ENCODE measurements around the gene NSD1. TPM values are rescaled to one million over a fixed set of nuclear protein-coding genes. Genes with fewer than 3 reads are reported as not detected.
A peak's percentile ranks its signal among the peaks of the same experiment; 100 is the strongest.
"Not testable (repeated sequence)": the region's sequence is repeated elsewhere in the genome, so short reads cannot be mapped to it uniquely, and the experiment has no call there.

The NSD1 gene
- total RNA-seq, 1 donor from 2014 or later, result 103 TPM

DNA sequence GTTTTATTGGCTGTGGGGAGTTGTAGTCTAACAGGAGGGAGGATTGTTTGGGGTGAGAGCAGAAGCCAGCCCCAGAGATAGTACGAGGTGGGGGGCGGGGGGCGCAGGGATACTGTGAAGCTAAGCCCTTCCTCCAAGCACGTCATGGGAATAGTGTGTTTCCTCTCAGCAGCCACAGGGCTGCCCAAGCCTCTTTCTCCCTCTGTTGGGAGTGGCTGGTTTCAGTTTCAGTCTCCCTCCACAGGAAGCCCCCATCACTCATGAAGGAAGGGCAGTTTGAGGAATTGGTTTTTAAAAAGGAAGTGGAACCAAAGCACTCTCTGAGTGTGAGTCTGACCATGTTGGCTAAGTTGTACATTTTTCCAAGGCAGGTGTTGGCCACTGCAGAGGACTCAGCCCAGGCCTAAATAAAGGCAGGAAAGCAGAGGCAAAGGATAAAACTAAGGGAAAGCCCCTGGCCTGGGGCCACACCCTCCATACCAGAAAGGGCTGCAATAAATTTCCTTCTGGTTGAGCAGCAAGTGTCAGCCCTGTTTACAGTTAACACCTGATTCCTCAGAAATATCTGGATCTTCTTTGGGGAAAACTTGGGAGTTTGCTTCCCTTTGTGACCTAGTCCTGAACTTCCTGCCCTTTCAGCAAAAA, 166.8 kb downstream of the NSD1 start:
- Mint-ChIP-seq H3K4me1 (ENCODE audit: low read depth) (peaks cover 63% of the 10 kb centered on the region), H3K4me3 (ENCODE audit: low read depth) (peak overlapping the region; percentile 64), H3K9me3 (no peaks in the 10 kb centered on the region), H3K27me3 (ENCODE audit: low read depth) (no peaks in the 10 kb centered on the region), H3K36me3 (ENCODE audit: low read depth) (peaks cover 56% of the 10 kb centered on the region), H3K27ac (peak overlapping the region; percentile 88)
- intact Hi-C loops (cut with micrococcal nuclease), result loop anchor here (5.0 kb wide), 2 partner anchors 168 to 293 kb away; partner anchors contain the start of genes NSD1 and UIMC1
- peak; percentile 68 for DNase-seq (ENCODE audit: low spot score)

DNA sequence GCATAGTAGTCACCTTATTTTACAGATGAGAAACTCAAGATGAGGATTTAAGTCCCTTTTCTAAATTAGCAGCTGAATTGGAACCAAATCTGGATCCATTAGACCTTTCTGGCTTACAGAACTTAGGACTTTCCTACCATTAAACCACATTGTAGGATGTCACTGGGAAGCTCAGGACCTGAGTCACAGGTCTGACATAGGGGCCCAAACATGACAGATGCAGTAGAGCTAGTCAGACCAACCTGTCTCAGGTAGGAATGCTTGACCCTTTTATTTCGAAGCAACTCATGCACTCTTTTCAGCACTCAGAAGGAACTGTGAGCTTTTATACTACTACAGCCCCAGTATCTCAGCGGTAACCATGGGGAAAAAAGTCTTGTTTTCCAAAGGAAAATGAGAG, 167.4 kb downstream of the NSD1 start:
- Mint-ChIP-seq H3K9me3 (no peaks in the 10 kb centered on the region), H3K27me3 (ENCODE audit: low read depth) (no peaks in the 10 kb centered on the region), H3K4me1 (ENCODE audit: low read depth) (peaks cover 63% of the 10 kb centered on the region), H3K27ac (peak overlapping the region; percentile 88), H3K4me3 (ENCODE audit: low read depth) (peak overlapping the region; percentile 64), H3K36me3 (ENCODE audit: low read depth) (peaks cover 56% of the 10 kb centered on the region)
- no peak for DNase-seq (ENCODE audit: low spot score)
- intact Hi-C loops (cut with micrococcal nuclease), result loop anchor here (5.0 kb wide), 2 partner anchors 169 to 294 kb away; partner anchors contain the start of genes NSD1 and UIMC1

DNA sequence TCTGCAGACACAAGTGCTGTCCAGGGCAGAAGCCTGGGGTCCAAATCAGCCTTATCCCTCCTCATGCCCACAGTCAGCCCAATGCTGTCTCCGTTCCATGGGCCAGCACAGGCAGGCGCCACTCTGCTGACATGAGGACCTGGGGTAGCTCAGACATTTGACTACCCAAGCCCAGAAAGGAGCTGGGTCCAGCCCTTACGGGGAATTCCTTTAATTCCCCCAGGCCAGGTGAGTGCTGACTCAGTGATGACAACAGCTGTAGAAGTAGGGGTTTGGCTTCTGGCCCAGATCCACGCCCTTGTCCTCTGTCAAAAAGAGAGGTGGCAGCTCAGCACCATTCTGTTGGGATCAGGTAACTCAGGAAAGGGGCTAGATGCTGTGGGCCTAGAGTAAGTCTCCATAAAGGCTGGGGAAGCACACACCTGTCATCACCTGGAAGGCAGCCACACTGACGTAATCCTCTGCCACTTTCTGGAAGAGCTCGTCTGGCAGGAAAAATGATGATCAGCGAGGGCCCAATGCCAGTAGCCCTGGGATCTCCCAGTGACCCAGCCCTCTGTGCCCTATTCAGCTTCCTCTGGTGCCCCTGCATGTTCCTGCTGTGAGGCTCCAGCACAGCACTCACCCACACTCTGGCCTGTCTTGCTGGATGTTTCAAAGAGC, 168.1 kb downstream of the NSD1 start:
- no peak overlapping the region for H3K27ac Mint-ChIP-seq
- intact Hi-C loops (cut with micrococcal nuclease), result loop anchor here (5.0 kb wide), 2 partner anchors 169 to 294 kb away; partner anchors contain the start of genes NSD1 and UIMC1
- no peaks in the 10 kb centered on the region for H3K27me3 Mint-ChIP-seq (ENCODE audit: low read depth)
- H3K4me1 Mint-ChIP-seq (ENCODE audit: low read depth), result peaks cover 58% of the 10 kb centered on the region
- peaks cover 57% of the 10 kb centered on the region for H3K36me3 Mint-ChIP-seq (ENCODE audit: low read depth)
- no peaks in the 10 kb centered on the region for H3K9me3 Mint-ChIP-seq
- no peak for DNase-seq (ENCODE audit: low spot score)
- H3K4me3 Mint-ChIP-seq (ENCODE audit: low read depth), result peak overlapping the region; percentile 97

DNA sequence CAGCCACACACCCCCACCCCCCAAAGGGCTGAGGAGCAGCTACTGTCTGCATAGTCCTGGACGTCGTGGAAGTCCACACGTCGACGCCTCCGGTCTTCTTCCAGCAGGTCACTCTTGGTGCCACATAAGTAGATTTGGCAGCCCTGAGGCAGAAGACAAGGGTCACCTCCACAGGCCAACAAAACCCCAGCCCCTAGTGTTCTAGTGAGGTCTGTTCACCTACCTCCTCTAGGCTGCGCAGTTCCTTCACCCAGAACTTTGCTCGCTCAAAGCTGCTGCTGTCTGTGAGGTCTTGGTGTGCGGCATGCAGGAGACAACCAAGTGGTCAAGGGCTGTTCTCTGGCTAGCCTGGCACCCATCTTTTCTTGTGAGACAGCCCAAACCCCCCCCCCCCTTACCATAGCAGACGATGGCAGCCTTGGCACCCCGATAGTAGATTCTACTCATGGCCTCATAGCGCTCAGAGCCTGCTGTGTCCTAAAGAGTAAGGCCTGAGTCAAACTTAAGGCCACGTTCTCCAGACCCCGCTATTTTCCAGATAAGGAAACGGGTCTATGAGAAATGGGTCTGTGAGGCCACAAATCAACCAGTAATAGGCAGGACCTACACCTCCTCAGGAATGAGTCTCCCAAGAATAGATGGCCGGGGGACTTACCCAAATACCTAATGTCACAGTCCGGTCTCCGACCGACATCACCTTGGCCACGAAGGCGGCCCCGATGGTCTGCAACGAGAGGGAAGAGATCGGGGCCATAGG, 169.0 kb downstream of the NSD1 start:
- Mint-ChIP-seq H3K27me3 (ENCODE audit: low read depth) (no peaks in the 10 kb centered on the region), H3K4me3 (ENCODE audit: low read depth) (peak overlapping the region; percentile 97), H3K27ac (peak overlapping the region; percentile 69), H3K36me3 (ENCODE audit: low read depth) (peaks cover 56% of the 10 kb centered on the region), H3K4me1 (ENCODE audit: low read depth) (peaks cover 56% of the 10 kb centered on the region), H3K9me3 (no peaks in the 10 kb centered on the region)
- DNase-seq (ENCODE audit: low spot score), result no peak
- intact Hi-C loops (cut with micrococcal nuclease), result loop anchor here (1.0 to 5.0 kb wide), 3 partner anchors 10 to 295 kb away; partner anchors contain the start of genes NSD1 and UIMC1

DNA sequence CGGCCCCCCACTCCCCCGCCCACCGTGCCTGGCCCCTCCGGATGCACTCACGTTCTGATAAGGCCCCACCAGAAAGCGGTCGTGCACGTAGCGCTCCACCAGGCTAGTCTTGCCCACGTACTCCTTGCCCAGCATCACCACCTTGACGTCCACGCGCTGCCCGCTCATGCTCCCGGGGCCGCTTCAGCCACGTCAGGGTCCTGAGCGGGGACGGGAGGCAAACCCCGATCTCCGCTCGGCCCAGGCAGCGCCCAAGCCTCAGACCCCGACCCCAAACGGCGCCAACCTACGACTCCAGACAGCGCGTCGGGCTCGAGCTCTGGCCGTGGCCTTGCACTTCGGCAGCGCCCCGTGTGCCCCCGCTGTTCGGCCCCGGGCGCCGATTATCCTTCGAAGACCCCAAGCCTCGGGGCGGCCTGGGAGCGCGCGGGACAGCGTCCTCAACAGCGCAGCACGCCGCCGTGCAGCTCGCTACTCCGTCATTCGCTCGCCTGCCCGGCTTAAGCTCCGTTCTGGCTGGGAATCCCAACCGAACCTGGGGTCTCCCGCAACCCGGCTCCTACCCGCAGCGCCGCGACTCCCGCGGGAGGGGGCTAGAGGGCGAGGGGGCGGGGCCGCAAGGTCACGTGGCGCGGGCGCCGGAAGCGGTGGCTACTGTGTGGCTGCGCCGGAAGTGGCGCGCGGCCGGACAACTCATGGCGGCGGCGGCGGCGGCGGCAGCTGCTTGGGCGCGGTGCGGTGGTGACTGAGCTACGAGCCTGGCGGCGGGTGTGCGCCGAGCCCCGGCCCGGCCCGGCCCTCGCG, 169.8 kb downstream of the NSD1 start, which contains the start of the genes PRELID1 and RAB24:
Gene PRELID1 (plus strand): TSS at position 679 of the 804 bp plus-strand sequence. CDS start 187 bp downstream, outside the sequence.
Gene RAB24 (minus strand): TSS at position 599 of the 804 bp plus-strand sequence. CDS start 431 bp downstream, at position 168.
- H3K4me3 Mint-ChIP-seq (ENCODE audit: low read depth), result peak within 1 kb of the TSS; percentile 97
- peaks cover 56% of the 10 kb centered on the region for H3K4me1 Mint-ChIP-seq (ENCODE audit: low read depth)
- no peaks in the 10 kb centered on the region for H3K27me3 Mint-ChIP-seq (ENCODE audit: low read depth)
- peak; percentile 86 for DNase-seq (ENCODE audit: low spot score)
- intact Hi-C loops (cut with micrococcal nuclease), result loop anchor here (1.0 to 5.0 kb wide), 3 partner anchors 9 to 296 kb away; partner anchors contain the start of genes NSD1 and UIMC1
- peaks cover 53% of the 10 kb centered on the region for H3K36me3 Mint-ChIP-seq (ENCODE audit: low read depth)
- H3K9me3 Mint-ChIP-seq, result no peaks in the 10 kb centered on the region
- H3K27ac Mint-ChIP-seq, result peak within 1 kb of the TSS; percentile 87

DNA sequence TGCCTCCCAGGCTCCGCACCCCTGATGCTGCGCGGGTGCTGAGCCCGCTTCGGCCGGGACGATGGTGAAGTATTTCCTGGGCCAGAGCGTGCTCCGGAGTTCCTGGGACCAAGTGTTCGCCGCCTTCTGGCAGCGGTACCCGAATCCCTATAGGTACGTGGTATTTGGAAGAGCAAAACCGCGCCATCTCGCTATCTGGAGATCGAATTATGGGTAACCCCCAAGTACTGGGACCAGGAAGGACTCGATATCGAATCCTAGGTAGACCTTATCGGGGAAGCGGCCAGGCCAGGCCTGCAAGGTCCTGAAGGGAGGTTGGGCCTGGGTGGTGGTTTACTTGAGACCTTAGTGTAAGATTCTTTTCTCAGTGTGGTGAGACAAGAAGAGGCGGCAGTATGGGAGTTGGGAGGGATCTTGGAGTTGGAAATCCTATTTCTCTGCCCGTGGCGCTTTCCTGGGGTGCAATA, 170.4 kb downstream of the NSD1 start:
- Mint-ChIP-seq H3K9me3 (no peaks in the 10 kb centered on the region), H3K27me3 (ENCODE audit: low read depth) (no peaks in the 10 kb centered on the region), H3K4me3 (ENCODE audit: low read depth) (peak overlapping the region; percentile 97), H3K4me1 (ENCODE audit: low read depth) (peaks cover 57% of the 10 kb centered on the region), H3K36me3 (ENCODE audit: low read depth) (peaks cover 58% of the 10 kb centered on the region), H3K27ac (peak overlapping the region; percentile 87)
- intact Hi-C loops (cut with micrococcal nuclease), result loop anchor here (1.0 to 5.0 kb wide), 3 partner anchors 8 to 297 kb away; partner anchors contain the start of genes NSD1 and UIMC1
- no peak for DNase-seq (ENCODE audit: low spot score)

DNA sequence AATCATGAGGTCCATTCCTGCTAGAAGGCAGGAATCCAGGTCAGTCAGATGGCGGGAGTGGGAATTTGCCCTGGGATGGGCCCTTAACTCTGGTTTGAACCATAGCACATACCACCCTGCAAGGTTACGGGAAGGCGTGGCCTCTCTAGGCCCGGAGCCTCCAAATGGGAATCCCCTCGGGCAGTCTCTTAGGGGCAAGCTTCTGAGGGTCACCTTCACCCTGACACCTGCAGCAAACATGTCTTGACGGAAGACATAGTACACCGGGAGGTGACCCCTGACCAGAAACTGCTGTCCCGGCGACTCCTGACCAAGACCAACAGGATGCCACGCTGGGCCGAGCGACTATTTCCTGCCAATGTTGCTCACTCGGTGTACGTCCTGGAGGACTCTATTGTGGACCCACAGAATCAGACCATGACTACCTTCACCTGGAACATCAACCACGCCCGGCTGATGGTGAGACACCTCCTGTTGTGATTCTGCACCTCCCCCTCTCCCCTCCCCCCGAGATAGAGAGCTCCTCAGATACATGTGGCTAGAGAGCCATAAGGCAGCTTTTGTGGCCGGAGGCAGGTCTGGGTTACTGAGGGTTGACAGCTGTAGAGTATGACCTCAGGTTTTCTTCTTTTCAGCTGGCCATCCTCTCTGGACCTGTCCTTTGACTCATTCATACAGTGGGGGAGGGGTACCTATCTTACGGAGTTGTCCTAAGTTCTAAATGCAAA, 171.0 kb downstream of the NSD1 start:
- intact Hi-C loops (cut with micrococcal nuclease), result loop anchor here (5.0 kb wide), 2 partner anchors 172 to 297 kb away; partner anchors contain the start of genes NSD1 and UIMC1
- H3K4me3 Mint-ChIP-seq (ENCODE audit: low read depth), result peak overlapping the region; percentile 97
- peak overlapping the region; percentile 87 for H3K27ac Mint-ChIP-seq
- peaks cover 64% of the 10 kb centered on the region for H3K36me3 Mint-ChIP-seq (ENCODE audit: low read depth)
- H3K4me1 Mint-ChIP-seq (ENCODE audit: low read depth), result peaks cover 57% of the 10 kb centered on the region
- H3K9me3 Mint-ChIP-seq, result no peaks in the 10 kb centered on the region
- H3K27me3 Mint-ChIP-seq (ENCODE audit: low read depth), result no peaks in the 10 kb centered on the region
- DNase-seq (ENCODE audit: low spot score), result no peak

DNA sequence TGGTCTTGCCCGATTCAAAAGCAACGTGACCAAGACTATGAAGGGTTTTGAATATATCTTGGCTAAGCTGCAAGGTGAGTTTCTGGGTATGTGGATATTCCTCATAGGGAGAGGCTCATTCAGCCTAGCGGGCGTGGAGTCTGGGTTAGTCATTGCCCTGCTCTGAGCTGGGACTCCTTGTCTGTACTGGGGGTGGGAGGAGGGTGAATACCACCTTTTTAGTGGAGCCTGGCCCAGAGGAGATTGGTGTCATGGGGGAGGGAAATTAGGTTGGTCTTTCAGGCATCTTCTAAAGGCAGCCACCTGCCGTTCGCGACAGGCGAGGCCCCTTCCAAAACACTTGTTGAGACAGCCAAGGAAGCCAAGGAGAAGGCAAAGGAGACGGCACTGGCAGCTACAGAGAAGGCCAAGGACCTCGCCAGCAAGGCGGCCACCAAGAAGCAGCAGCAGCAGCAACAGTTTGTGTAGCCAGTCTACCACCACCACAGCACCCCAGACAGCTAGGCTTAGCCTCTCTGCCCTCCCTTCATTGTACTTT, 172.6 kb downstream of the NSD1 start:
- peak overlapping the region; percentile 33 for H3K27ac Mint-ChIP-seq
- H3K4me1 Mint-ChIP-seq (ENCODE audit: low read depth), result peaks cover 55% of the 10 kb centered on the region
- intact Hi-C loops (cut with micrococcal nuclease); DNase-seq (ENCODE audit: low spot score); H3K27me3 Mint-ChIP-seq (ENCODE audit: low read depth); H3K9me3 Mint-ChIP-seq: not testable (repeated sequence)
- H3K4me3 Mint-ChIP-seq (ENCODE audit: low read depth), result peak overlapping the region; percentile 38
- H3K36me3 Mint-ChIP-seq (ENCODE audit: low read depth), result peaks cover 60% of the 10 kb centered on the region

DNA sequence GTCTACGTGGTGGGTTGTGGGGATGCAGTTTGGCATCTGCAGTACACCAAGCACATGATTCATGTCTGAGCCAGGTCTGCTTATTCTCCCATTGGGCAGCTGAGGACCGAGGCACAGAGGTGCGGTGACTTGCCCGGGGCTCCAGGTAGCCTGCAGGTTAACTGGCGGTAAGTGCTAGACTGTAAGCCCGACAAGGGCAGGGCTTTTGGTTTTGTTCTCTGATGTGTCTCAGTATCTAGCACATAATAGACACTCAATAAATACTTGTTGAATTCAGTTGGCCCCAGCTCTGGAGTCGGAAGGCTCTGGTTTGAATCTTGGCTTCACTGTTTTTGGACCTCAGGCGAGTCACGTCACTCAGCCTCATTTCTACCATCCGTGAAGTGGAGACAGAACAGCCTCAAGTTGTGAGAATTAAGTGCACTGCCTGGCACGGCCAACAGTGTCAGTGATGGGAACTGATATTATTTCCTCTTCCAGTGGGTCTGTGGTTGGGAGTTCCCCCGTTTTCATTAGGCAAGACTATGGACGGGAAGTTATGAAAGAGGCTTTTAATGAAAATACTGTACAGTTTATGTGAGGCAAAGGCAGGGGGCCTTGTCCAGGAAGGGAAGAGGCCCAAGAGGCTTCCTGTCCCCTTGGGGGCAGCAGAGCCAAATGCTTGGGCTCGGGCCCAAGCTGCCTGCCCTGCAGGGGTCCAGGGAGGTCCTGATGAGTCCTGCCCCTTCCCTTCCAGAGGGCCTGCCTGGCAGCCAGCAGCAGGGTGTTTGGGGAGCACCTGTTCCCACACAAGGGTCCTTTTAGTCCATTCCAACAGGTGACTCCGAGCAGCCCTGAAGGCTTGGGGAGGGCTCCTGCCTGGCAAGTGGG, 173.3 kb downstream of the NSD1 start:
- Mint-ChIP-seq H3K27ac (no peak overlapping the region), H3K4me1 (ENCODE audit: low read depth) (peaks cover 50% of the 10 kb centered on the region), H3K9me3 (no peaks in the 10 kb centered on the region), H3K27me3 (ENCODE audit: low read depth) (no peaks in the 10 kb centered on the region), H3K4me3 (ENCODE audit: low read depth) (peak overlapping the region; percentile 7), H3K36me3 (ENCODE audit: low read depth) (peaks cover 55% of the 10 kb centered on the region)
- intact Hi-C loops (cut with micrococcal nuclease), result no loop called here
- no peak for DNase-seq (ENCODE audit: low spot score)

DNA sequence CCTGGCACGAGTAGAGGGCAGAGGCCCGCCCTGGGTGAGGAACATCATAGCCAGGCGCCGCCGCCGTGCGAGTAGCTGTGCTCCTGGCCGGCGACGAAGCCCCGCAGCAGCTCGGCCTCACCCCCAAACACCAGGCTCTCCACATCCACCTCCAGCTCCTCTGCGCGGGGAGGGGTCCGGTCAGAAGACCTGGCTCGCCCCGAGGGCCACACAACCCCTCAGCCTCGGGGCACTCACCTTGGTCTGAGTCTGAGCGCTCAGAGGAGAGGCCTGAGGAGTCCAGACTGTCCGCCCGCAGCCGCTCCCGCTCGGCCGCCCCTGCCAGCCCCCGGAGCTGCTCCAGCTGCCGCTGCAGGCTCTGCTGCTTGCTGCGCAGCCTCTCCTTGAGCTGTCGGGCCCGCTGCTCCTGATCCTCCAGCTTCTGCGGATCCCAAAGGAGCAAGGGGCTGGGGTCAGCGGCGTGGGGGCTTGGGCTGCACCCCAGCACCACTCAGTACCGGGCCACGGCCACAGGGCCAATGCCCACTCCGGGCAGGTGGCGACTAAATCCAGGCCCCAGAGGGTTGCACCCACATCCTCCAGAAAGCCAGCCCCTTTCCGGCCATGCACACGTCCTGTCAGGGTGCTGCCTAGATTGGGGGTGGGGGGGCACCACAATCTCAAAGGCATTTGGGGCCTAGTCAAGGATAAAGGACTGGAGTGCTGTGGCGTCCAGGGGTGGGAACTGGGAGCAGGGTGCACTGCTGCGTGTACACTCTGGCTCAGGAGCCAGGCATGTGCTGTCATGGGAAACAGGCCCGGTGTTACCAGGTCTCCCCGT, 174.2 kb downstream of the NSD1 start:
- H3K4me1 Mint-ChIP-seq (ENCODE audit: low read depth), result peaks cover 45% of the 10 kb centered on the region
- DNase-seq (ENCODE audit: low spot score), result no peak
- peaks cover 48% of the 10 kb centered on the region for H3K36me3 Mint-ChIP-seq (ENCODE audit: low read depth)
- H3K4me3 Mint-ChIP-seq (ENCODE audit: low read depth), result no peak overlapping the region
- no peak overlapping the region for H3K27ac Mint-ChIP-seq
- no peaks in the 10 kb centered on the region for H3K27me3 Mint-ChIP-seq (ENCODE audit: low read depth)
- H3K9me3 Mint-ChIP-seq, result no peaks in the 10 kb centered on the region
- intact Hi-C loops (cut with micrococcal nuclease), result loop anchor here (2.0 kb wide), 2 partner anchors 193 to 195 kb away; no protein-coding TSS in a partner anchor

All from activated T-helper 2 cell treated with anti-CD3 and anti-CD28 coated beads, Interferon-gamma antibody, Interleukin-2, Interleukin-4, amounts not matched to agents 10 μg/mL and 5 μg/mL and 100 μg/mL, durations not matched to agents 14 hours and 24 hours and 36 hours (primary cell).